WI38 (cell line): ENCODE measurements around the gene NEK5.

Source experiments
- H3K4me3 ChIP-seq: 2 replicates; pipeline ENCODE4 v1.5.1; 2011; ENCODE audit warnings: low read depth, mild to moderate bottlenecking, control low read depth, low read length
- CTCF ChIP-seq: IDR thresholded peaks from 2 replicates; pipeline ENCODE4 v1.5.1; 2012; ENCODE audit warnings: low read depth, mild to moderate bottlenecking, control low read depth, low read length

The NEK5 gene

GRCh38 chr13:52127783-52128702 lies 830 bp downstream of the NEK5 start:
- H3K4me3 ChIP-seq = peak overlapping the region; percentile 72
- TF ChIP-seq CTCF = peak; percentile 69

GRCh38 chr13:52127378-52127777 lies 1.5 kb downstream of the NEK5 start:
- no peak overlapping the region for H3K4me3 ChIP-seq
- no peak for TF ChIP-seq CTCF

GRCh38 chr13:52125547-52125946 lies 3.3 kb downstream of the NEK5 start:
- H3K4me3 ChIP-seq = no peak overlapping the region
- TF ChIP-seq CTCF = no peak

GRCh38 chr13:52118595-52118994 lies 10.3 kb downstream of the NEK5 start:
- no peak for TF ChIP-seq CTCF
- H3K4me3 ChIP-seq = no peak overlapping the region

GRCh38 chr13:52118095-52118494 lies 10.8 kb downstream of the NEK5 start:
- TF ChIP-seq CTCF = no peak
- no peak overlapping the region for H3K4me3 ChIP-seq

- no peak overlapping the region for H3K4me3 ChIP-seq
- TF ChIP-seq CTCF = no peak
Measured at GRCh38 chr13:52112591-52112990, 16.3 kb downstream of the NEK5 start.

- no peak for TF ChIP-seq CTCF
- H3K4me3 ChIP-seq = no peak overlapping the region
Measured at GRCh38 chr13:52109116-52109670, 19.7 kb downstream of the NEK5 start.
